Mucosa of descending colon (tissue), 3 donors: ENCODE results near the gene OGDHL. TPM values are rescaled to one million over a fixed set of nuclear protein-coding genes. Genes with fewer than 3 reads are reported as not detected.

Source experiments
- ATAC-seq: fragments of 200-7000 bp; cut with Tn5 transposase; one replicate; pipeline ENCODE4 v1.9.1; 2020; ENCODE audit warnings: mild to moderate bottlenecking, moderate library complexity
- DNase-seq, 3 donors: peaks; one replicate each; pipeline ENCODE4 v3.0.0-alpha.2; 2020
- H3K36me3 ChIP-seq: fragments of 200-600 bp; one replicate; pipeline ENCODE4 v1.8.0; 2021; ENCODE audit warnings: low read depth, mild to moderate bottlenecking
- H3K4me1 ChIP-seq: fragments of 200-600 bp; one replicate; pipeline ENCODE4 v1.8.0; 2021; ENCODE audit warnings: low read depth, mild to moderate bottlenecking
- H3K4me3 ChIP-seq: fragments of 200-600 bp; one replicate; pipeline ENCODE4 v1.8.0; 2021; ENCODE audit warnings: mild to moderate bottlenecking
- H3K9me3 ChIP-seq: fragments of 200-600 bp; one replicate; pipeline ENCODE4 v1.8.0; 2021; ENCODE audit warnings: mild to moderate bottlenecking
- intact Hi-C, 2 donors: fragments of 100-400 bp; cut with DNase I in 1 of 2; cut with micrococcal nuclease in 1 of 2; formaldehyde crosslinking; loops; one replicate each; pipeline versions ENCODE4 v1.11.0 to v1.11.1; 2022; cut with DNase I, micrococcal nuclease
- total RNA-seq, 3 donors: library from RNA; stranded (reverse); fragmentation: NEBNext Ultra II Directional in 2 of 3; extraction: Animal tissue kit (Norgen Biotek cat#: 25700) in 2 of 3; gene quantifications; one replicate each; pipeline versions ENCODE4 v1.2.1 to v1.2.4, GENCODE V29; 2021 to 2023
- TF ChIP-seq, protein P1 (sequence below): fragments of 200-600 bp; IDR thresholded peaks from one replicate; pipeline ENCODE4 v1.8.0; 2022; ENCODE audit warnings: antibody characterized with exemption, mild to moderate bottlenecking
- donor health status: DM: no; HTN: no; CAD: no; lungs with moderate emphysema.
- donor health status: DM: no; HTN: no; CAD: no.
- donor health status: DM: no; HTN: yes; CAD: no.

OGDHL gene
- total RNA-seq, 3 donors from 2014 or later: 1.9 to 2.6 (median 2.5) TPM

DNA sequence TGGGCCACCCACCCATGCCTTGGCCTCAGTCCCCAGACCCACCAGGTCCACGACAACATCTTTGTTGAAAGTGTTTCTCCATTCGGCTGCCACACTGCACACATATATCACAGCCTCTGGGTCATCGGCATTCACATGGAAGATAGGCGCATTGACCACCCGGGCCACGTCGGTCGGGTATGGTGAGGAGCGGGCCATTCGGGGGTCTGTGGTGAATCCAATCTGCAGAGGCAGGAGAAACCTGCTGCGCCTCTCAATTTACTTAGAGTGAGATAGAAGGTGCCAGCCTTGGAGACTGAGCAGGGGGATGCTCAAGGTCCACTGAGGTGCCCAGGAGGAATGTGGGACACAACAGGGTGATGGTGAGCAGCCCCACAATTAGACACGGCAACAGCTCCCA lies 16.4 kb downstream of the OGDHL start:
- TF ChIP-seq, protein P1, sequence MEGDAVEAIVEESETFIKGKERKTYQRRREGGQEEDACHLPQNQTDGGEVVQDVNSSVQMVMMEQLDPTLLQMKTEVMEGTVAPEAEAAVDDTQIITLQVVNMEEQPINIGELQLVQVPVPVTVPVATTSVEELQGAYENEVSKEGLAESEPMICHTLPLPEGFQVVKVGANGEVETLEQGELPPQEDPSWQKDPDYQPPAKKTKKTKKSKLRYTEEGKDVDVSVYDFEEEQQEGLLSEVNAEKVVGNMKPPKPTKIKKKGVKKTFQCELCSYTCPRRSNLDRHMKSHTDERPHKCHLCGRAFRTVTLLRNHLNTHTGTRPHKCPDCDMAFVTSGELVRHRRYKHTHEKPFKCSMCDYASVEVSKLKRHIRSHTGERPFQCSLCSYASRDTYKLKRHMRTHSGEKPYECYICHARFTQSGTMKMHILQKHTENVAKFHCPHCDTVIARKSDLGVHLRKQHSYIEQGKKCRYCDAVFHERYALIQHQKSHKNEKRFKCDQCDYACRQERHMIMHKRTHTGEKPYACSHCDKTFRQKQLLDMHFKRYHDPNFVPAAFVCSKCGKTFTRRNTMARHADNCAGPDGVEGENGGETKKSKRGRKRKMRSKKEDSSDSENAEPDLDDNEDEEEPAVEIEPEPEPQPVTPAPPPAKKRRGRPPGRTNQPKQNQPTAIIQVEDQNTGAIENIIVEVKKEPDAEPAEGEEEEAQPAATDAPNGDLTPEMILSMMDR: no peak
- no peaks in the 10 kb centered on the region for H3K4me1 ChIP-seq
- no peak for ATAC-seq
- H3K36me3 ChIP-seq: no peaks in the 10 kb centered on the region
- intact Hi-C loops: no loop called here
- DNase-seq: no peak
- H3K4me3 ChIP-seq: no peak overlapping the region
- H3K9me3 ChIP-seq: no peaks in the 10 kb centered on the region

DNA sequence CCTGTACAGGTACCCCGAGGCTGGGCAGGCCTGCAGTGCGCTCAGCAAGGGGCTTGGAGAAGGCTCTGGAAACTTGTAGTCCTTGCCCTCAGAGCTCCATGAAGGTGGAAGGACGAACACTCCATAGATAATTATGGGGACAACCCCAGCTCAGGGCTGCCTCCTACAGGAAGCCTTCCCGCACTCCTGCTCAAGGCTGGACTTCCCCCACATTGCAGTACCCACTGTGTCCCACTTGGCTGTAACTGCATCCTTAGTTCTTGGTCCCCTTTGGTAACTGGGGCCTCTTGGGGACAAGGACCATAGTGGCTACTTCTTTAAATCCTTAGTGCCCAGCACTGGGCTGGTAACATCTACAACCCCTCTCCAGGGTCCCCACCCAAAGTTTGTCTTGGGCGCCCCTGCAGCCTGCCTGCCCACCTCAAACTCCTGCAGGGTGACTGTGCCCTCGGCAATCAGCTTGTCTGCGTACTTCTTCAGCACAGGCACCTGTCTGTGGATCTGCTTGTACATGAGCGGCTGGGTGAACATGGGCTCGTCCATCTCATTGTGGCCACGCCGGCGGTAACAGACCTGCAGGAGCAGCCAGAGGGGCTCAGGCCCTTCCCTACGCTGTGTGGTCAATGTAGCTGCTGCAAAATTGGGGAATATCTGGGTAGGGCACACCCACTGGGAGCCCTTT lies 17.1 kb downstream of the OGDHL start:
- intact Hi-C loops: no loop called here
- no peak overlapping the region for H3K4me3 ChIP-seq
- H3K36me3 ChIP-seq: no peaks in the 10 kb centered on the region
- ATAC-seq (no peak), DNase-seq (no peak)
- TF ChIP-seq, protein P1: no peak
- no peaks in the 10 kb centered on the region for H3K4me1 ChIP-seq
- H3K9me3 ChIP-seq: no peaks in the 10 kb centered on the region

DNA sequence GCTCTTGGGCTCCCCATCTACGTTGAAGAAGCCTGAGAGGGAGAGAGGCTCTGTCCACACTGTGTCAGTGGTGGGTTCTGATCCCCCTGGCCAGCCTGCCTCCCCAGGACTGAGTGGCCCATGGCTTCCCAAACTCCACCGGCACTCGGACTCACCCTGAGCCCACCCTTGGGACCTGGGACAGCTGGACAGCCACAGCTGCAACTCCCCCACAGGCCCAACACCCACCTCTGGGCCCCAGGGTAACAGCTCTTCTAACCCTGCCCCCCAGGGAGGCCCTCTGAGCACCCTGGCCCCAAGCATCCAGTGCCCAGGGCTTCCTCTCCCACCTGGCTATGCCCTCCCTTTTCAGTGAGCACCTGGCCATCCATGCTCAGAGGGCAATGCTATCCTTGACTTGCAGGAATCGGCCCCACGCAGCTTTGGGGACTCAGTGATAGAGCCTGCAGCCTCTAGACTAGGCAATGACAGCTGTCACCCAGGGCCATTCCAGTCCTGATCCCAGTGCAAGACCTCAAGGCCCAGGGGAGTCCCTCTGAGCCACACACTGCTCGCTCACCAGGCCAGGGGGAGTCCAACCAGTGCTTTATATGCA lies 17.9 kb downstream of the OGDHL start:
- DNase-seq (no peak), ATAC-seq (no peak)
- H3K9me3 ChIP-seq: no peaks in the 10 kb centered on the region
- no peaks in the 10 kb centered on the region for H3K36me3 ChIP-seq
- H3K4me3 ChIP-seq: no peak overlapping the region
- no peaks in the 10 kb centered on the region for H3K4me1 ChIP-seq
- intact Hi-C loops: no loop called here
- TF ChIP-seq, protein P1: no peak

DNA sequence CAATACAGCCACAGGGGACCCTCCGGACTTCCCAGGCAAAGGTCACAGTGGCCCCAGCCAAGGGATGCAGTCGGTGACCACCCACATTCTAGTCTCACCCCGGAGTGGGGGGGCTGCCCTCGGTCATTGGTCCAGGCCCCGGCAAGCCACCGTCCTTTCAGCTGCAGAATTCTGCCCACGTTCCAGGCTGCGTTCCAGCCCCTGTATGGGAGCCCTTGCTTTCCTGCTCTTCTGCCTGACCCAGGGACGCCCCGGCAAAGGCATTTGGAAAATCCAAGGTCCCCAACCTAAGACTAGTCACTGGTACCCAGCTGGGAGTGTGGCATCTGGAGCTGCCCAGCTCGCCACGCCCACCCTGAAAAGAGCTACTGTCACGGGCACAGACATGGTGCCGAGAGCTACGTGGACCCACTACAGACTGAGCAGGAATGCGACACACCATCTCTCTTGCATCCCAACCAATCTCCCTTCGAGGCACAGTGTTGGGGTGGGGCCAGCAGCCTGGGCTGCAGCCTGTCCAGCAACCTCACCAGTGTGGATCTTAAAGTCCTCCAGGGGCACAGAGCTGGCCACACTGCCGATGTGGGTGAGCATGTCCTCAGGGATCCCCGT lies 18.6 kb downstream of the OGDHL start:
- TF ChIP-seq, protein P1: no peak
- no peak overlapping the region for H3K4me3 ChIP-seq
- intact Hi-C loops: no loop called here
- H3K36me3 ChIP-seq: no peaks in the 10 kb centered on the region
- DNase-seq (no peak), ATAC-seq (no peak)
- H3K4me1 ChIP-seq: no peaks in the 10 kb centered on the region
- no peaks in the 10 kb centered on the region for H3K9me3 ChIP-seq

DNA sequence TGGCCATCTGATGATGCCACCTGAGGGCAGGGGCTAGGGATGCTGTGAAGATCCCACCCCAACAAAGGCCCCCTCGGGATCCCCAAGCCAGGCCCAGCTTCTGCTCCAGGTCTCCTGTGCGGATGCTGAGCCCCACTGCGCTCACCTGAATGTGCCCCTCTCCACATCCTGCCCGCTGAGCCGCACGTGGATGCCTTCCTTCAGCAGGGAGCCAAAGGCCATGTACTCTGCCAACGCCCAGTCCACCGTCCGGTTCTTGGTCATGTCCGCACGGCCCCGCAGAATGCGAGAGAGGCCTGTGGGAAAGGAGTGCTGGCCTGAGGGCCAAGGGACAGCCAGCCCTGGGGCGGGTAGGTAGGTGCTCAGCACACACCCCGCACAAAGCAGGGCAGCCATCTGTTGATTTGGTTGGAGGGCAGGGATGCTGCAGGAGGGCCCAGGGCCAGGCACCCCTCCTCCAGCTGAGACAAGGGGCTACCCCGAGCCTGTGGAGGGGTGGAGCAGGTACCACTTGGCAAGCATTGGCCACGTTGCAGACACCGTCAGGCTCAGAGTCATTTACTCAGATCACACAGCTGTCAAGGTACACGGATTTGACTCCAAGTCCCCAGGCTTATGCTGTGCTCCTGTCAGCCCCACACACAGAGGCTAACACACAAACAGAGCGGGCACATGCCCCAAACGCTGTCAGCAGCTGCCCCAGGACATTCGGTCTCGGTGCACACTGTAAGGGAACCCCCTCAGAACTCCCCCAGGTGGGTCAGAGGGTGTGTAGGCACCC lies 19.2 kb downstream of the OGDHL start:
- intact Hi-C loops: no loop called here
- Histone ChIP-seq H3K36me3 (no peaks in the 10 kb centered on the region), H3K4me3 (no peak overlapping the region), H3K9me3 (no peaks in the 10 kb centered on the region), H3K4me1 (no peaks in the 10 kb centered on the region)
- no peak for ATAC-seq
- TF ChIP-seq, protein P1: no peak
- no peak for DNase-seq
